Endothelial cell of umbilical vein (primary cell): Measurements from ENCODE around the gene LHX3.

ENCODE experiments used
- CTCF ChIP-seq, 2 donors: IDR thresholded peaks; 1 replicate in 1 of 2; 2 replicates in 1 of 2; pipeline ENCODE4 v1.5.1; 2011; ENCODE audit warnings: low read length in 2 of 2, mild to moderate bottlenecking in 2 of 2, moderate library complexity in 2 of 2, control low read depth in 1 of 2, inconsistent platforms in 1 of 2, low read depth in 1 of 2; ENCODE audit not compliant: insufficient read depth in 1 of 2; ENCODE audit errors: extremely low read depth in 1 of 2
- GATA2 ChIP-seq: IDR thresholded peaks from 2 replicates; pipeline ENCODE4 v1.7.0; 2011; ENCODE audit warnings: low read depth, mild to moderate bottlenecking, moderate library complexity, mixed read lengths, low read length; ENCODE audit not compliant: insufficient read length, insufficient read depth
- POLR2A ChIP-seq: IDR thresholded peaks from 2 replicates; pipeline ENCODE4 v1.6.1; 2012; ENCODE audit warnings: low read depth, mild to moderate bottlenecking, control low read depth, low read length
- POLR2AphosphoS5 ChIP-seq: IDR thresholded peaks from 2 replicates; pipeline ENCODE4 v1.6.1; 2012; ENCODE audit warnings: low read depth, mild to moderate bottlenecking, control low read depth, low read length, moderate library complexity; ENCODE audit not compliant: insufficient read depth

GRCh38 chr9:136239983-136240330 lies 35.0 kb upstream of the LHX3 start:
- TF ChIP-seq CTCF (IDR thresholded peaks at IDR 0.05; ENCODE audit: extremely low read depth in 1 of 2, insufficient read depth in 1 of 2, low read depth in 1 of 2, low read length in 2 of 2), result no peak
- no peak for TF ChIP-seq POLR2A
- TF ChIP-seq GATA2, result no peak
- no peak for TF ChIP-seq POLR2AphosphoS5
